DOHH2 (cell line): ENCODE data around the gene OSBPL9.

ENCODE experiments used
- H3F3A ChIP-seq: fragments of 200-600 bp; sonication (generic), shearing (Covaris generic); 2 replicates; pipeline ENCODE4 v1.6.0; 2016; ENCODE audit warnings: antibody characterized with exemption, mild to moderate bottlenecking; ENCODE audit not compliant: control insufficient read depth, insufficient read depth
- H3K27ac ChIP-seq: fragments of 200-600 bp; sonication (generic); 2 replicates; pipeline ENCODE4 v1.5.1; 2014; ENCODE audit warnings: low read depth, mild to moderate bottlenecking, low read length, moderate library complexity
- H3K27me3 ChIP-seq: fragments of 200-600 bp; sonication (generic); 2 replicates; pipeline ENCODE4 v1.6.1; 2014; ENCODE audit warnings: mild to moderate bottlenecking, low read length, mixed read lengths; ENCODE audit not compliant: control insufficient read depth
- H3K36me3 ChIP-seq: fragments of 200-600 bp; sonication (generic); 2 replicates; pipeline ENCODE4 v1.6.1; 2014; ENCODE audit warnings: mild to moderate bottlenecking, low read length, moderate library complexity, mixed read lengths; ENCODE audit not compliant: control insufficient read depth
- H3K4me1 ChIP-seq: fragments of 200-600 bp; sonication (generic); 2 replicates; pipeline ENCODE4 v1.6.1; 2014; ENCODE audit warnings: mild to moderate bottlenecking, low read length, mixed read lengths; ENCODE audit not compliant: control insufficient read depth
- H3K4me2 ChIP-seq: fragments of 200-600 bp; sonication (generic); 2 replicates; pipeline ENCODE4 v1.6.0; 2014; ENCODE audit warnings: mild to moderate bottlenecking, low read length, moderate library complexity
- H3K4me3 ChIP-seq: fragments of 200-600 bp; sonication (generic); 2 replicates; pipeline ENCODE4 v1.5.1; 2014; ENCODE audit warnings: mild to moderate bottlenecking, low read length, mixed read lengths
- H3K79me2 ChIP-seq: fragments of 200-600 bp; sonication (generic); 2 replicates; pipeline ENCODE4 v1.6.1; 2014; ENCODE audit warnings: mild to moderate bottlenecking, low read length, mixed read lengths; ENCODE audit not compliant: control insufficient read depth
- H3K9me2 ChIP-seq: fragments of 200-600 bp; sonication (generic); replicated peaks from 2 replicates; pipeline ENCODE4 v1.6.1; 2014; ENCODE audit warnings: mild to moderate bottlenecking, low read length, mixed read lengths; ENCODE audit not compliant: control insufficient read depth
- H3K9me3 ChIP-seq: fragments of 200-600 bp; sonication (generic); 2 replicates; pipeline ENCODE4 v1.6.1; 2014; ENCODE audit warnings: antibody characterized with exemption, low read length, mixed read lengths; ENCODE audit not compliant: control insufficient read depth, insufficient read depth
- H4K20me1 ChIP-seq: fragments of 200-600 bp; sonication (generic); 2 replicates; pipeline ENCODE4 v1.6.0; 2014; ENCODE audit warnings: low read depth, mild to moderate bottlenecking, antibody characterized with exemption, low read length, moderate library complexity; ENCODE audit not compliant: control insufficient read depth, insufficient read depth
- CTCF ChIP-seq: fragments of 200-600 bp; sonication (generic); IDR thresholded peaks from one replicate; pipeline ENCODE4 v1.5.1; 2014; ENCODE audit warnings: antibody characterized with exemption, mild to moderate bottlenecking, low read depth, low read length; ENCODE audit not compliant: poor library complexity, severe bottlenecking
- EZH2phosphoT487 ChIP-seq: fragments of 200-600 bp; sonication (generic); IDR thresholded peaks from 2 replicates; pipeline ENCODE4 v1.6.1; 2017; ENCODE audit warnings: borderline replicate concordance, mild to moderate bottlenecking, antibody characterized with exemption, low read length, moderate library complexity, mixed read lengths

Gene OSBPL9

GRCh38 chr1:51819810-51820209 lies 202.9 kb downstream of the OSBPL9 start:
- Histone ChIP-seq H3K79me2 (no peaks in the 10 kb centered on the region), H3K4me3 (no peak overlapping the region), H3K36me3 (peaks cover 55% of the 10 kb centered on the region), H3K4me1 (no peaks in the 10 kb centered on the region), H3K27me3 (no peaks in the 10 kb centered on the region), H3K9me3 (no peaks in the 10 kb centered on the region), H3K4me2 (no peak overlapping the region), H3K27ac (no peak overlapping the region), H4K20me1 (no peaks in the 10 kb centered on the region), H3F3A (no peaks in the 10 kb centered on the region), H3K9me2 (no peaks in the 10 kb centered on the region)
- TF ChIP-seq CTCF (no peak), EZH2phosphoT487 (no peak)

GRCh38 chr1:51829058-51829457 lies 212.2 kb downstream of the OSBPL9 start:
- Histone ChIP-seq H3K9me3 (no peaks in the 10 kb centered on the region), H3K27ac (no peak overlapping the region), H3K9me2 (no peaks in the 10 kb centered on the region), H3K4me2 (no peak overlapping the region), H3K36me3 (peaks cover 49% of the 10 kb centered on the region), H3K4me3 (no peak overlapping the region), H3K79me2 (no peaks in the 10 kb centered on the region), H3K27me3 (no peaks in the 10 kb centered on the region), H3F3A (no peaks in the 10 kb centered on the region), H3K4me1 (no peaks in the 10 kb centered on the region), H4K20me1 (no peaks in the 10 kb centered on the region)
- TF ChIP-seq CTCF (no peak), EZH2phosphoT487 (no peak)

GRCh38 chr1:51833700-51834099 lies 216.8 kb downstream of the OSBPL9 start:
- H3K27ac ChIP-seq = no peak overlapping the region
- no peak overlapping the region for H3K4me2 ChIP-seq
- no peaks in the 10 kb centered on the region for H4K20me1 ChIP-seq
- TF ChIP-seq CTCF (no peak), EZH2phosphoT487 (no peak)
- H3K79me2 ChIP-seq = no peaks in the 10 kb centered on the region
- no peaks in the 10 kb centered on the region for H3K27me3 ChIP-seq
- peaks cover 53% of the 10 kb centered on the region for H3K36me3 ChIP-seq
- no peak overlapping the region for H3K4me3 ChIP-seq
- no peaks in the 10 kb centered on the region for H3K4me1 ChIP-seq
- no peaks in the 10 kb centered on the region for H3K9me2 ChIP-seq
- no peaks in the 10 kb centered on the region for H3F3A ChIP-seq
- no peaks in the 10 kb centered on the region for H3K9me3 ChIP-seq

GRCh38 chr1:51837243-51837642 lies 220.4 kb downstream of the OSBPL9 start:
- TF ChIP-seq EZH2phosphoT487 (no peak), CTCF (no peak)
- H3K36me3 ChIP-seq = peaks cover 54% of the 10 kb centered on the region

More at GRCh38 chr1:51837243-51837642, 220.4 kb downstream of the OSBPL9 start:
- peaks cover under 1% of the 10 kb centered on the region for H3K79me2 ChIP-seq
- H3K9me2 ChIP-seq = no peaks in the 10 kb centered on the region
- no peaks in the 10 kb centered on the region for H4K20me1 ChIP-seq
- no peaks in the 10 kb centered on the region for H3K4me1 ChIP-seq
- no peak overlapping the region for H3K4me2 ChIP-seq
- H3K4me3 ChIP-seq = no peak overlapping the region
- no peaks in the 10 kb centered on the region for H3K9me3 ChIP-seq
- H3K27ac ChIP-seq = no peak overlapping the region
- H3K27me3 ChIP-seq = no peaks in the 10 kb centered on the region
- no peaks in the 10 kb centered on the region for H3F3A ChIP-seq
